ENCODE data around the gene SLAMF9. TPM values are rescaled to one million over a fixed set of nuclear protein-coding genes. Genes with fewer than 3 reads are reported as not detected.

SLAMF9 gene
- total RNA-seq, 1 donor from 2014 or later, result not detected

DNA sequence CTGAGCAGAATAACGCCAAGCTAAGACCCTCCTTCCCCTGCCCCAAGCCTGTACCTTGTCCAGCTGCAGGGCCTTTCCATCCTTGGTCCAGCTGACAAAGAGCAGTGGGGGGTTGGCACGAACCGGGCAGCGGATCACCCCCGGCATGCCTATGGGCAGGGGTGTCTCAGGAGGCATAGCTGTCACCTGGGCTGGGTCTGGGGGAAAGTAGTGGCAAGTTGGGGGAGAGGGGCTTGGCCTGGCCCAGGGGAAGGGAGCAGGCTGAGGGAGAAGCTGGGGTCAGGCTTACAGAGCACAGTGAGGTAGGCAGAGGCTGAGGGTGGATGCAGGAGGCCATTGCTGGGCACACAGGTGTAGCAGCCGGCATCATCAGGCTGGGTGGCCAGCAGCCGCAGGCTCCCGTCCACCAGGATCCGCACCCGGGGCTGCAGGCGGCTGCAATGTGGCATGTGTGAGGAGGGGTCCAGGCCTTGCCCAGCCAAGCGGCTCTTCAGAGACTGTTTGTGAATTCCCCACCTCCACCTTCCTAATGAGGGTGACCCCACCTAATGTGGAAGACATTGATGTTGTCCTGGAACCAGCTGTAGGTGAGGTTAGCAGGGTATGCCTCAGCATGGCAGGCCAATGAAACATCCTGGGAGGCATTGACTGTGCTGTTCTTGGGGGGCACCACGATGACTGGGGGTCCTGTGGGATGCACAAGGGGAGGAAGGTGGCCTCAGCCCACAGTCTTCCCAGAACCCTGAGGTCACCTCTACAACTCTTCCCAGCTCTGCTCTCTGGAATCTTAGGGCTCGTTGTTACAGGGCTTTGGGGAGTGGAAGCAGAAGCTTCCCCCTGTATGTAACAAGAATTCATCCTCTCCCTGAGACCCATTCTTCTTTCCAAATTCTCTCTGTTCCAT is 19.6 kb downstream of the SLAMF9 start:
- no peak for DNase-seq (ENCODE audit: low read depth)

DNA sequence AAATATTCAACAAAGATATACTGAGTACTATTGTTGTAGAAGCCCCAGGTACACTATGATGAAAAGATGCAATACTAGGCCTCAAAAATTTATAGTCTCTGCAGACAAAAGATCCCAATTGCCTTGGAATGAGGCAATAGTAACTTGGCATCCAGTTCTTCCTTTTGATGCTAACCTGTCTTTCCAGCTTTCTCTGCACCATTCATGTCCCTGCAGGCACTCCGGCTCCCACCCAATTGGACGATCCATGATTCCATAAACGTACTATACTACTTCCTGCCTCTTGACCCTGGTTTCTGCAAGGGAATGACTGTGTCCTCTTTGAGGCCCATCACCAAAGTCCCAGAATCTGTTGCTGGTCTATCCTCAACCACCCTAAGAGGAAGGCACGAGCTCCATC is 20.7 kb downstream of the SLAMF9 start:
- no peak for DNase-seq (ENCODE audit: low read depth)

DNA sequence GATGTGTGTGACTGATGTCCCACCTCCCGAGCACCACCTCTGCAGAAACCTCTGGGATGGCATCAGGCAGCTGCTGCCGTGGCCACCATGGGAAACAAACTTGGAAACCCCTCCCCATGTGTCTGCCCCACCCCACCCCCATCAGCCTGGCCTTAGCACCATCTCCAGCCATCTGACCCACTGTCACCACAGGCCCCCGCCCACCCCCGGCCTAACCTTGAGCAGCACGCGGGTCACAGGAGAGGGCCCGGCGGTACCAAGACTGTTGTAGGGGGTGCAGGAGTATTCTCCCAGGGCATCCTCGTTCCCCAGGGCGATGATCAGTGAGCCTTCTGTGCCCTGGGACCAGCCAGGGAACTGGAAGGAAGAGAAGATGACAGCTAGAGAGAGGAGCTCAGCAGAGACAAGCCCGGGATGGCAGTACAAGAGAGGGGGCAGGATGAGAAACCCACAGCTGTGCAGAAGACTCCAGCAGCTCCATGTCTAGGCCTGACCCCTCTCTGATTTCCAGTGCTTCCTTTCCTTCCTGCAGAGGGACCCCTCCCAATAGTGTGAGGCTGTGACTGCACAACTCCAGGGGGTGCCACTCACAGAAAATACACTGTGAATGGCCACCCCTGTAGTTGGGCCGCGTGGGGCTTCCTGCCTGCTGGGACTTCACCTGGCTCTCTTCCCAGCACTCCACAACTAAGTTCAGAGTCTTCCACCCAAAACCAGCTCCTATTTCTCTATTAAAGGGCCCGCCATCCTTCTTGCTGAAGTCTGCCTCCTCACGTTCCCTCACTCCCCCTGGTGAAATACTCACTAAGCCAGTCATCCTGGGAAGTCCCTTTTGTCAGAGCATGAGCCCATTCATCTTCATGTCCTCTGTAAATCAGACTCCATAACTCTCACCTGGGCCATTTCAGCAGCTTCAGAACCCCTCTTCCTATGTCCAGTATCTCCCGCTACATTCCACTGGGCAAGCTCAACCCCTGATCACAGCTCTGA is 21.4 kb downstream of the SLAMF9 start:
- DNase-seq (ENCODE audit: low read depth), result no peak

DNA sequence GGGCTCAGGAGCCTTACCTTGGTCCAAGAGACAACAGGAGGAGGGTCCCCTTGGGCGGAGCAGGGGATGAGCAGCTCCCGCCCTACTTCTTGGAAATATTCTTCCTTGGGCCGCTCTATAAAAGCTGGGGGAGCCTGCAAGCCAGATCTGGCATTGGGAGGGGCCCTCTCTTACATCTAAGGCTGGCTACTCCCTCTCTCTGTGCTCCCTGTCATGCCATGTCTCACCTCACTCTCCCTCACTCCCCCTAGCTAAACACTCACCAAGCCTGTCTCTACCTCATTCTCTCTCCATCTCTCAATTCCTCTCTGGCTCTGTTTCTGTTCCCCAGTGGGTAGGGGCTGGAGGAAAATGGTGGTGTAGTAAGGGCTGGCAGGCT is 22.3 kb downstream of the SLAMF9 start:
- DNase-seq (ENCODE audit: low read depth), result no peak

DNA sequence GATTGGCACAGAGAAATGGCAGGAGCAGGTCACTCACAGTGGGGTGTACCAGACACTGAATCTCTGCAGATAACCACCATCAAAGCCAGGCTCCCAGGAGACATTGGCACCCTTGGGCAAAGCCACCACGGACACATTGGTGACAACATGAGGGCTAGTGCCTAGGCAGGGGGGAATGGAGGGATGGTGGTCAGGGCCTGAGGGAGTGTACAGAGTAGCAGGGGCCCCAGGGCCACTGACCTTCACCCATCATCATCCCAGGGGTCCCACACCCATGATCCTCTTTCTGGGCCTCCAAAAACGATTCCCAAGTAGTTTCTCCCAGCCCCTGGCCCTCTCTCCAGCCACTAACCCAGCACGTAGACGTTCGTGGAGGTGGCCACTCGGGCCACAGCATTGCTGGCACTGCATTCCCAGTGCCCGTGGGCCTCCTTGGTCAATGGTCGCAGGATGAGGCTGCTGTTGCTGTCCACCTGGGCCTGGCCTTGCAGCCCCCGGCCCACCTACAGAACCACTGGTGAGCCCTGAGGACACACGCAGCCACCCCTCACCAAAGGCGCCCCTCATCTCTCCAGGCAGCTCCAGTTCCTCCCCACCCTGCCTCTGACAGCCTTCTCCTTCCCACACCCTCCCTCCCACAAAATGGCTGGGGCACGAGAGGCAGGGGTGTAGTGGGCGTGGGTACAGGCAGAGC is 22.8 kb downstream of the SLAMF9 start:
- no peak for DNase-seq (ENCODE audit: low read depth)

DNA sequence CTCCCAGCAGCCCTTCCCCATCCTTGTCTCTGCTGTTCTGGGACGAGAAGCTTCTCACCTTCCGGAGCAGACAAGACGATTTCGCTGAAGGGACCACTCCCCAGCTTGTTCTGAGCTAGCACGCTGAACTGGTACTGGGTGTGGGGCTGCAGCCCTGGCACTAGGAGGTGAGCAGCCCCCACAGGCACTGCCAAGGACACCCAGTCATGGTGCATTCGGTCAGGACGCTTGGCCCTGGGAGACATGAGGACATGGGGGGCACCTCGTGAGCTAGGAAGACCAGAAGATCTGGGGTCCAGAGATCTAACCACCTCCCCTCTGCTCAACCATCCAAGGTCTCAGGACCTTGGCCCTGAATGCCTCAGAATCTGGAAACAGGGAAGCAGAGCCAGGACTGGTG is 23.4 kb downstream of the SLAMF9 start:
- no peak for DNase-seq (ENCODE audit: low read depth)

DNA sequence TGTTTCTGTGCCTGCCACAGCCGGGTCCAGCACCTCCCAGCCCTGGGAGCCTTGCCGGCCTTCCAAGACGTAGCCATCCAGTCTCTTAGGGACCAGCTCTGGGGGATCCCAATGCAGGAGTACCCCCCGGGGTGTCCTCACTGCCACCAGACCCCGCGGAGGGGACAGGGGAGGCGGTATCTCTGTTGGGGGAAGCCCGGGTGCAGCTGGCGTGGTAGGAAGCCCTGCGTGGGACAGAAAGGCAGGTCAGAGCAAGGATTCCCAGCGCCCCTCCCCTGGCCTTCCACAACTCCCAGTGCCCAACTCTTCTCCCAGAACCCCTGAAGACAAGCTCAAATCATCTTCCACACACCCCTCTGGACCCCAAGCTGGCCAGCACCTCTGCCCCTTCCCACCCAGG is 23.8 kb downstream of the SLAMF9 start:
- no peak for DNase-seq (ENCODE audit: low read depth)

DNA sequence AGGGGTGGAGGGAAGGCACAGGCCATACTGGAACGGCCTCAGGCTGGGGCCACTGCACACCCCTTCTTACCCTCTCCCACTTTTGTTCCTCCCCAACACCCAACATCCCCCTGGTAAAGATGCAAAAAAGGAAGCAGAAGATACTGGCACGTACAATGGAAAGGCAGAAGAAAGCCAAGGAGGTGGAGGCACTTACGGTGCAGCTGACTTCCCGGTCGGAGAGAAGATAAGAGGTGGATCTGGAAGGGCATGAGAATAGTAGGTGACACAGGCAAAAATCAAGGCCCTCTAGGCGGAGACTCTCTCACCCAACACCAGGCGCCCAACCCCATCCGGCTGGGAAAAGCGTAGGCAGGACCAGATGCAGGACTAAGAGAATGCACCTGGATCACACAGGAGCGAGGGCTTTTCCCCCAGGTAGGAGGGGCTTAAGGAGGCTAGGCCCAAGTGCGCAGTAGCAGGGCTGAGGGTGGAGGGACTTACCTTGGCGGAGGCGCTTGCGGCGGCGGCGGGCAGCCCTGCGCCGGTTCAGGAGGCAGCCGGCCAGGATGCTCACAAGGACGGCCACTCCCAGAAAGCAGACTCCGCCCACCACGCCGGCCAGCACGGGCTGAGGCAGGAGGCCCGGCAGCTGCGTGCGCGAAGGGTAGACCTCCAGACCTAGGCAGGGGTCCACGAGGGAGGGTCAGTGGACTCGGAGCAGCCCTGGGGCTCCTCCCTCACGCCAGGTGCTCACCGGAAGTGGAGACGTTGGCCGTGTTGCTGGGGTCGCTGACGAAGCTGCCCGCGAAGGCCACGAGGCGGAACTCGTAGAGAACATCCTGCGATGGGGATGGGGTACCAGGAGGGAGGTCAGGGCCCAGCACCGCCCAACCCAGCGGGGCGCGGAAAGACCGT is 24.6 kb downstream of the SLAMF9 start:
- no peak for DNase-seq (ENCODE audit: low read depth)

DNA sequence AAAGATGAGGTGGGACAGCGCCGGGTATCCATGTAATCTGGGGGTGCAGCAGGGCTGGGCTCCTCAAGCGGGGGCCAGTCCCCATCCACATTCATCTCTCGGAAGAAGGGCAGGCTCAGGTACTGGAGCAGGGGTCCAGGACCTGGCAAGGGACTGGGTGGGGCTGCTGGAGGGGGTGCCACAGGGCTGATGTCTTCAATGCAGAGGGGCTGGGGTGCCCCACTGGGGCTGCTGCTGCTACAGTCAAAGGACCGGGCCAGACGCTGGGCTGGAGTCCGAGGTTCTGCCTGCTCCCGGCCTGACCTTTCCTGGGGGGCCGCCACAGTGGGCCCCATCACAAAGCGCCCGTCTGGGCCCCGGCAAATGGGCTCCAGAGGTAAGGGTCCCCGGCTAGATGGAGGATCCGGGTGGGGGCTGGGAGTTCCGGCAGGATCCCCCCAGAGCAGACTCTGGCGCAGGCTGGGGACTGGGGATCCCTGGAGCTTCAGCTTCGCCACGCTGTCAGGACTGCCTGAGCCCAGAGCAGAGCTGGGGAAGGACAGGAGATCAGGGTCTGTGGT is 25.5 kb downstream of the SLAMF9 start:
- DNase-seq (ENCODE audit: low read depth), result no peak

DNA sequence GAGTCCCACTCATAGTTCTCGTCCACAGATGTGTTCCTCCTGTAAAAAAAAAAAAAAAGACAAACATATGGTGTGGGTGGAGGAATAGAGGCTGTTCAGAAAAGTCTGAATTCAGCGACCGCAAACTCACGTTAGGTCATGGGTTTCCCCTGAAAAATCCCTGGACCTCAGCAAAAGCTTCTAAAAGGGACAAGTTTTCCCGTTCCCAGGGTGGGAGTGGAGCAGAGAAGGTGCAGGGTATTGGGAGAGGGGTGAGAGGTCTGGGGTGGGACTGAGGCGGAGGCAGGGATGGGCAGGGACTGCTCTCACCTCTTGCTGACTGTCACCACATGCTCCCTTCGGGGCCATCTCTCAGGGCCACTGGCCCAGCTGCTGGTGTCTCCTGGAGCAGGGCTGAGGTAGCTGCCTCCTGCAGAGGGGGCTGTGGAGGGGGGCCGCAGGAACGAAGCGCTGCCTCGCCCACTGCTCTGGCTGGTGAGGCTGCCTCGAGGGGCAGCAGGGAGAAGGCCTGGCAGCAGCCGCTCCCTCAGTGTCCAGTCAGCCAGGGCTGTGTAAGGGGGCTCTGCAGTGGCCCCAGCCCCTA is 26.1 kb downstream of the SLAMF9 start:
- no peak for DNase-seq (ENCODE audit: low read depth)

DNA sequence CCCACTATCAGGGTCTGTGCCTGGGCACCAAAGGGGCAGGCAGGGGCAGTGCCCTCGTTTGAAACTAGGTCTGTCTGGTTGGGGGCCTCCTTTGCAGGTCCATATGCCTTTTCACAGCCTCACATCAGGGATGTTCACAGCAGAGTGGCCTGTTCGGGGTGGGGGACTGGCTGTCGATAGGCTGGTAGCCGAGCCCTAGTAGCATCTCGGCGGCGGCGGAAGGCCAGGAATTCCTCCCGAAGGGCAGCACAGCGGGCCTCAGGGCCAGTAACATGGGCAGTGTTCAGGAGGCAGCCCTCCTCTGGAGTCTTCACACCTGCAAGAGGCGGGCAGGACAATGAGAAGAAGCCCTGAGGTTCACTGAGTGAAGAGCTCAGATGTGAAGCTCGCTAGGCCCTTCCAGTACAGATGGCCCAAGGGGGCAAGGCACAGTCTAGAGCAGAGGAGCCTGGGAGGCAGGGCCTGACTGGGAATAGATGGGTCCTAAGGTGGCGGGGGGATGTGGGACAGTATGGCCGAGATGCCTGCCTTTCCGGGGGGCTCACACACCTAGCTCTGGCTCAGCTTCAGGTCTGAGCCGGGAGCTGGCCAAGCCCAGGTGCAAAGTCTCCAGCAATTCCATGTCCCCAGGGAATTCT is 26.7 kb downstream of the SLAMF9 start:
- DNase-seq (ENCODE audit: low read depth), result no peak

DNA sequence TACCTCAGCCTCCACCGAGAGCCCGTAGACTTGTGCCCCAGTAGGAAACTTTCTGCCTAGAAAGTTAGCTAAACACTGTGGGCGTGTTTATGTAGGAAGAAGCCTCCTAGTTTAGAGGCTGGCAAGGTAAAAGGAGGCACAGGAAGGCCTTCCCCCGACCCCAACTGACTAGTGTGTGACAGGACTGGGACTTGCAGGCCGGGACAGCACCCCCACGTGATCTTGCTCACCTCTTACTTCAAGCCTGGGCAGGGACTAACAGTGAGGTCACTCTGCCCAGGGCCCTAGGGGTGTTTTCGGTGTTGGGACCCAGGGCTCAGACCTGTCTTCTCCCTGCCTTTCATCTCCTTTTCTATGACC is 28.3 kb downstream of the SLAMF9 start:
- DNase-seq (ENCODE audit: low read depth), result no peak

DNA sequence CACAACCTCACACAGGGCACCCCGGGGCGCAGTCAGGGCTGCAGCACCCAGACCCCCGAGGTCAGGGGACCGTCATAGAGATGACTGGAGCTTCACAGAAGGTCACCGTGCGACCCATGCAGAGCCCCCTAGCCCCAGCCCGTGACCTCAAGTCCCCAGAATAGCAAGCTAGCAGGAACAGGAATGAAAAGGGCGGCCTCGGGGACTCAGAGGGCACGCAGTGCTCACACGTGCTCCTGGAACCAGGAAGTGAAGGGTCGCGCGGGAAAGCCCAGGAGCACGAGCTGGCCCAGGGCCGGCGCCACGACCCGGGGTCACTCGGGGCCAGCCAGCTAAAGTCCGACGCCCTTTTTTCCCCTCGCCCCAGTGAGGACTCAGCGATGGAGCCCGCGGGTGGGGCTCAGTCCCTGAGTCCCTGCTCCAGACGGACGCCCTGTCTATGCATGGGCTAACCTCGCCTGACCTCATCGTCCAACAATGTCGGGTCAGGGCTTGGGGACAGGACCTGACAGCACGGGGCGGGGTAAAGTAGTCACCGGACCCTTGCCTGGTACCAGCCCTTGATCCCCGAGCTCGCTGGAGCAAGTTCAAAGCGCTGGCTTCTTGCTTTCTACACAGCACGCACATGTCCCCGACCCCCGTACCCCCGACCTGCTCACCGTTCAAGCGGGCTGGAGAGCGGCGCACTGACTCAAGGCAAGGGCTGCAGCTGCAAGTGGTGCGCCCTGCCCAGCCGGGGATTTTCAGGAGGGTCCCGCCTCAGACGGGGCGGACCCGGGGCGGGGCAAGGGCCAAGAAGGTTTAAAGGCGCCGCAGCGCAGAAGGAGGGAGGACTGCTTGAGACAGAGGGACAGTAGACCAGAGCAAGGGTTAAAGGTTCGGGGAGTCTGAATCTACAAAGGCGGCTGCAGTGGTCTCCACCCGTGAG is 29.0 kb downstream of the SLAMF9 start, which contains the start of gene TAGLN2:
Gene TAGLN2, minus strand, starts transcription at position 717 of the 928 bp plus-strand sequence. CDS start 4,998 bp downstream, outside the sequence.
- DNase-seq (ENCODE audit: low read depth), result peak; percentile 78

DNA sequence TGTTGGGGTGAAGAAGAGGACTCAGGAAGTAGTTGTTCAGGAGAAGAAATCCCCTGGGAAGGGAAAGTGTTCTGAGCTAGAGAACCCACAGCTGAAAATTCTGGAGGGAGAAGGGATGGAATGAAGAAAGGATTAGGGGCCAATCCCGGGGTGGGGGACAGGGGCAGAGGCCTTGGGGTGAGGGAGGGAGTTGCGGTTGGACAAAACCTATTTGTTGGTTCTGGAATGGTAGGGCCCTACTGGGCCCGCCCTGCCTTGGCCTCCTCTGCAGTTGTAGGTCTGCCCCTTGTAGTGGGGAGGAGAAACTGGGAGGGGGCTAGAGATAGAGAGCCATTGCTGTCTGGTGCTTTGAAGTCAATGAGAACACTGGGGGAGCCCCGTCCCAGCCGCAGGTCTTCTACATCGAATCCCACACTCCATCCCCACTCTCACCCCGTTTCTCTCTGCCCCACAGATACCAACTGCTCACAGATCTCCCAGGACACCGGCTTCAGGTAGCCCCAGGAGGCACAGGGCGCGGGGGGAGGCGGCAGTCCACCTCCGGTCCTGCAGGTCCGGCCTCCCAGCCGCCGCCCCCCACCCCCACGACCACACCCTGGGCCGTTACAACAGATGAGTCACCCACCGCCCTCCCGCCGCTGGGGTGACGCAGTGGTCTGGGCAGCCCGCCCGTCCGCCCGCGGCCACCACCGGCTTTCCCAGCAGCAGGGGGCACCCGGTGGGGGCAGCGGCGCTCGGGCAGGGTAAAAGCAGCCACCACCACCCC is 29.8 kb downstream of the SLAMF9 start:
- peak; percentile 65 for DNase-seq (ENCODE audit: low read depth)

DNA sequence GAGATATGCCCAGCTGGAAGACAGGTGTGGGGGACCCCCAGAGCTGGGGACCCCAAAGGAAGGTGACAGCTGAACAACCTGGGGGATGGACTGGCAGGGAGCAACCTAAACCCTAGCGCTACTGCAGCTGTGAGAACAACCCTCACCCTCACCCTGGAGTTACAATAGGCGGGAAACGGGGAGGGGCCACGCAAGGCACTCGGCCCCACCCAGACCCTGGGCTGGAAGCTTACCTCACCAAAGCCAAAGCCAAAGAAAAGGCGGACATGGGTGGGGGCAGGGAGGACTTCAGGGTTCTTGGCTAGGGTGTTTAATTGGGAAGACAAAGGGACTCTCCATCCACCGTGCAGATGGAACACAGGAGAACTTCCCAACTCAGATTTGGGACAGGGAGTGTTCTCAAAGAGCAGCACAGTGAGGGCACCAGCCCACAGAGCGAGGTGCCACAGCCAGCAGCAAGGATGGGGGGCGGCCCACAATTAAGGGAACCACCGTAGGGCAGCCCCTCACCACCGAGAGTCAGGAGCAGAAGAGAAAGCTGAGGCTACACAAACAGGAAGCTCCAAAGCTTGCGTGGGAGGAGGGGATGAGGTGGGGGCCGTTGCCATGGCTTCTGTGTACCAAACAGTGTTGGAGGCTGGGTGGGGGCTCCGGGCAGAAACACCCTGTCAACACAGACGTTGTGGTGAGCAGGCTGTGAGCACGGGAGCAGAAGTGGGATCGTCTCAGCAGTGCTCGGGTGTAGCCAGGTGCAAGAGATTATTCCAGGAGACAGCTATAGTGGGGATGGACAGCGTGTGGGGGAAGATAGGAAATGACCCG is 30.6 kb downstream of the SLAMF9 start:
- peak; percentile 86 for DNase-seq (ENCODE audit: low read depth)

DNA sequence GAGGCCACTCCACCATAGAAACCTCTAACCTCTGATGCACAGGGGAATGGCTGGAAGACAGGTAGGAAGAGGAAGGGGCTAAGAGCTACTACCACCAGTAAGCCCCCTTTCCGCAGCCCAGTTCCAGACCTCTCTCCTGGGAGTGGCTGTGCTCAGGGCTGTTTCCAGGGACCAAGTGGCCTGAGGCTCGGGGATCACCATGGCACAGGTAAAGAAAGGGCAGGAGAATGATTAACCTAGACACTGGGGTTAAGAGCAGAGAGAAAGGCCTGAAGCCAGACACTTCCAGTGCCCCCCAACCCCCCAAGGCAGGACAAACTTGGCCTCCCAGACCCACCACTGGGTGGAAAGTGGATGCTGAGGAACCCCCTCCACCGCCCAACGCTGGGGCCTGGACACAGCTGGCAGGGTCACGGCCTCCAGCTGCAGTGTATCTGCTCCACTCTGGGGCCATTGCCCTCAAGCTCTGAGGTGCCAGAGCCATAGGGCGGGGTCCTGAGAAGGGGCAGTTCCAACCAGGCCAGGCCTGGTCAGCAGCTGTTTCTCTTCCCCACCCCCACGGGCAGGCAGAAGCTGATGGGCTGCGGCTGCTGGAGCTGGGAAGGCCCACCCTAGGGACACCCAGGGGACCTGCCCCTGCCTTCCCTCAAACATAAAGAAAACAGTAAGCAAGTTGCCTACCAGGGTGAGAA is 31.4 kb downstream of the SLAMF9 start:
- no peak for DNase-seq (ENCODE audit: low read depth)
